NCI-H226 (cell line): Measurements from ENCODE around the gene SRP72.

Experiments used
- DNase-seq: peaks from one replicate; pipeline ENCODE4 v3.0.0-alpha.2; 2015

Gene SRP72

GRCh38 chr4:56465599-56466295 lies 1.7 kb upstream of the SRP72 start:
- DNase-seq, result peak; percentile 79

- DNase-seq, result peak; percentile 77
These were observed 1.1 kb upstream of the SRP72 start for GRCh38 chr4:56466296-56466761.

- no peak for DNase-seq
These were observed 520 bp upstream of the SRP72 start for GRCh38 chr4:56466910-56467283.

- peak; percentile 27 for DNase-seq
These were observed 643 bp downstream of the SRP72 start for GRCh38 chr4:56468097-56468422.

GRCh38 chr4:56469489-56470210 lies 2.2 kb downstream of the SRP72 start:
- DNase-seq, result no peak

- DNase-seq, result no peak
These were observed 8.5 kb downstream of the SRP72 start for GRCh38 chr4:56475917-56476316.

DNA sequence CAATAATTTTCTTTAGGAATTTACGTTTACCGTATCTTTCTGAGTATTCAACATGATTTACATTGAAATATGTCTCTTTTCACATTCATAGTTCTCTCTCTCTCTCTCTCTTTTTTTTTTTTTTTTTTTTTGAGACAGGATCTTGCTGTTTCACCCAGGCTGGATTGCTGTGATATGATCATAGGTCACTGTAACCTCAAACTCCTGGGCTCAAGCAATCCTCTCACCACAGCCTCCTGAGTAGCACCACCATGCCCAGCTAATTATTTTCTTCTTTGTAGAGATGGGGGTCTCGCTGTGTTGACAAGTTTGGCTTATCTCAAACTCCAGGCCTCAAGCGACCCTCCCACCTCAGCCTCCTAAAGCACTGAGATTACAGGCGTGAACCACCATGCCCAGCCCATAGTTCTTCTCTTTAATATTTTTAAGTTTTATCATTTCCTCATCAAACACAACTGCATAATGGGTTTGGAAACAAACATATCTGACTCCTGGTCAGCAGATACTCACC lies 9.8 kb downstream of the SRP72 start:
- no peak for DNase-seq

GRCh38 chr4:56480691-56481090 lies 13.3 kb downstream of the SRP72 start:
- DNase-seq, result no peak

GRCh38 chr4:56496241-56496640 lies 28.8 kb downstream of the SRP72 start:
- no peak for DNase-seq

GRCh38 chr4:56505269-56506130 lies 38.1 kb downstream of the SRP72 start, which contains the start of gene ARL9:
ARL9 (plus strand) TSS chr4:56505791; CDS start chr4:56505863, 72 bp downstream.
- peak; percentile 3 for DNase-seq

DNA sequence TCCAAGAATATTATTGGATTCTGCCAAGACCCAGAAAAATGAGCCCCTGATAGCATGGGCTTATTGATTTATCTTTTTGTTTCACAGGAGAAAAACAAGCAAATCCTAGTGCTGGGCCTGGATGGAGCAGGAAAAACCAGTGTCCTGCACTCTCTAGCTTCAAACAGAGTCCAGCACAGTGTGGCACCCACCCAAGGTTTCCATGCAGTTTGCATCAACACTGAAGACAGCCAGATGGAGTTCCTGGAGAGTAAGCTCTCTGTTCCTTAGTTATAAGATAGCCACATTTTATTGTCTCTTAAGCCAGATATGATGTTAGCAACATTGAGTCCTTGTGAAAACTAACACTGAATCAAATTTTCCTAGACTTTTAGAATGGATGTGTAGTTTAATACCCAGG lies 43.7 kb downstream of the SRP72 start:
- no peak for DNase-seq

DNA sequence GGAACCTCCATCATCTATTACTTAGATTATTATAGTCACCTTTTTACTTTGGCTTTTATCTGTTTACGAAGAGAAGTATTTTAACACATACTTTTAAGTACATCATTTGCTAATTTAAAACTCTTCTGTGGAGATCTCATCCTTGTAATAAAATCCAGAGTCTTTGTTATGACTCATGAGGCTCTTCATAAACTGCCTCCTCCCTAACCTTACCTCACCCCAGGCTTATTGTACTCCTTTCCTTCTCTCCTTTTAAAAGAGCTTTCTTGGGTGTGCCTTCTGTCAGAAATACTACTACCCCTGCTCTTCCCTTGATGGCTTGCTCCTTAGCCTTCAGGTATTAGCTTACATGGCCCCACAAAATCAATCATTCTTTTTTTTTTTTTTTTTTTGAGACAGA lies 44.7 kb downstream of the SRP72 start:
- peak; percentile 16 for DNase-seq

GRCh38 chr4:56513517-56513916 lies 46.1 kb downstream of the SRP72 start:
- DNase-seq, result no peak

DNA sequence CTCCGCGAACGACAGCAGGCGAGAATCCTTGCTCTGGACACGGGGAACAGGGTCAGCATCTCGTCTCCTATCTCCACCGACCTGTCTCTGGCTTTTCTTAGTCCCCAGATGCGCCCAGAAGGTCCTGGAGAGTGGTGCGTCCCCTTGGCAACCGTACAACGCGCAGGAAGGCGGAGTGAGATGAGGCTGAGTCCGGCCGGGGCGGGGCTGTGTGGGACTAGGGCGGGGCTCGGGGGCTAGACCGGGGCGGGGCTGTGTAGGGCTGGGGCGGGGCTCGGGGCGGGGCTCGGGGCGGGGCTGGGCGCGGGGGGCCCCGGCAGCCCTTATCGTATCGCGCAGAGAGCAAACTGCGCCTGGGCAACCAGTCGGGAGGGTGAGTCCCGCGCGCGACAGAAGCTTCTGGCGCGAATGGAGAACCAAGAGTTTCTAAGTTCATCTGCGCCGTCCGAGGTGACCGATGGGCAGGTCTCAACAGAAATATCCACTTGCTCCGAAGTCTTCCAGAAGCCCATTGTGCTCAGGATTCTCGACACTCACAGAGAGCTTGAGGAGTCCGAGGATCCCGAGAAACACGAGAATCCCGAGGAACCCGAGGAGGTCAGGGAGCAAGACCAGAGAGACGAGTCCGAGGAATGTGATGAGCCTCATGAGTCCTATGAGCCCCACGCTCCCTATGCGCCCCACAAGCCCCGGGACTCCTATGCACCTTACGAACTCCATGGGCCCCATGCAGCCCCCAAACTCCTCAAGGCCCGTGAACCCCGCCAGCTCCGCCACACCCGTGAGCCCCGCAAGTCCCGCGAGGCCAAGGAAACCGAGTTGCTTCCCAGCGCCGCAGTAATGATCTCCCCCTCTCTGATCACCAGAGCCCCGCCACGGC lies 63.1 kb downstream of the SRP72 start:
- DNase-seq, result peak; percentile 43

DNA sequence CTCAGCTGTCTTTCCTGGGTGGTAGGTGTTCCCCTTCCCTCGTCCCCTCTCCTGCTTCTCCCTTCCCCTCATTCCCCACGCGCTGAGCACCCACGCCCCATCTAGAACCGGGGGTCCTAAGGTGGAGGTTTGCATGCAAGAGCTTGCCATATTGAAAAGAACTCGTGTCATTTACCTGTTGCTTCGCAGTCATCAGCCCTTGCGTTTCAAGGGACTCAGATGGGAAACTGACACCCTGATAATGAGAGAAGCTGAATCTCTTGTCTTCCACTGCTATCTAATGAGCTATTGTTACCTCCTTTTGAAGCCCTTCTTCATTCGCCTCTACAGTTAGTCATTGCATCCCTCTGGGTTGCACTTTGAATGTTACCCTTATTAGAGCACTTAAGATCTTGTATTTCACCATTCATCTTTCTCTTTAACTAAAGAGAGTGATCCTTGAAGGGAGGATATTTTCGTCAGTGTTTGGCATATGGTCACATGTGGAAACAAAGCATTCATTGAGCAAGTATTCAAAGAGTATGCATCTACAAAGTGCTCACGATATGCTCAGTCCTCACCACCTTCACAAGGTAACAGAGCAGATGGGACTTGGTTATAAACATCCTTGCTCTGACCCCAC lies 63.8 kb downstream of the SRP72 start:
- no peak for DNase-seq

- peak; percentile 12 for DNase-seq
These were observed 64.4 kb downstream of the SRP72 start for GRCh38 chr4:56531823-56532222.

- no peak for DNase-seq
These were observed 64.8 kb downstream of the SRP72 start for GRCh38 chr4:56532239-56532638.

DNA sequence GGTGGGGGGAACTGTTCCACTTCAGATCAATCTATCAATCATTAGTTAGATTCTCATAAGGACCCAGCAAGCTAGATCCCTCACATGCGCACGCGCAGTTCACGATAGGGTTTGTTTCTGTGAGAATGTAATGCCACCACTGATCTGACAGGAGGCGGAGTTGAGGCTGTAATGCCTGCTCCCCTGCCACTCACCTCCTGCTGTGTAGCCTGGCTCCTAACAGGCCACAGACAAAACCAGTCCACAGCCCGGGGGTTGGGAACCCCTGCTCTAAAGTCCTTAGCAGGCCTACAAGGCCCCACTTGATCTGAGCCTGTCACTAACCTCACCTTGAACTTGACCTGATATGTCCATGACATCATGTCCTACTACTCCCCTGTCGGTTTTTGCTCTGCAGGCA lies 68.5 kb downstream of the SRP72 start:
- DNase-seq, result no peak

DNA sequence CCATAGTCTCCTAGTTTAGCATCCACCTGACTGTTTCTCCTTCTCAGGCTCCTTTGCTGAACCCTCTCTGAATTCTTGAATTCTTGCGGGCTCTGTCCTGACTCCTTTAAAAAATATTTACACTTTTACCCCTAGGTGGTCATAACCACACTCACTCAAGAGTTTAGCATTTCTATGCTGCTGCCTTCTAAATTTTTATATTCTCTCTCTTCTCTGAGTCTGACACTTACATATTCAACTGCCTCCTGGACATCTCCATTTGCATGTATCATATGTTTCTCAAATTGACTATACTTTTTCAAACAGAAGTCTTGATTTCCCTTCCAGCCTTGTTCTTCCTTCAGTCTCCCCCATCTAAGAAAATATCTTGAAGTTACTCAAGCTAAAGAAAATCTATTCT lies 69.7 kb downstream of the SRP72 start:
- no peak for DNase-seq

DNA sequence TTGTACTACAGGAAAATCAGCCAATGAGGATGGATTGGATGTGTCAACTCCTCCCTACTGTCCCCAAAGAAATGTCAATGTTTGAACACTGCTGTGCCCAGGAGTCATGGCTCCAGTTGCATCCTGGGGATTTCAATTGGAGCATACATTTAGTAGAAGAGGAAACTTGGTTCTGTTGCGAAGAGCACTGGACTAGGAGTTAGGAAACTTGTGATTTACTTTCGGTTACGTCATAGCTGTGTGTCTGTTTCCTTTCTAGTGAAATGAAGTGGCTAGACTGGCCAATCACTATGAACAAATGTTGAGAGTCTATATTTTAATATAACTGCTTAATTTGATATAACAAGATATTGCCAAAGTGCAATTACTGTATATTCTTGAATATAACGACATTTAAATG lies 73.4 kb downstream of the SRP72 start:
- DNase-seq, result no peak

DNA sequence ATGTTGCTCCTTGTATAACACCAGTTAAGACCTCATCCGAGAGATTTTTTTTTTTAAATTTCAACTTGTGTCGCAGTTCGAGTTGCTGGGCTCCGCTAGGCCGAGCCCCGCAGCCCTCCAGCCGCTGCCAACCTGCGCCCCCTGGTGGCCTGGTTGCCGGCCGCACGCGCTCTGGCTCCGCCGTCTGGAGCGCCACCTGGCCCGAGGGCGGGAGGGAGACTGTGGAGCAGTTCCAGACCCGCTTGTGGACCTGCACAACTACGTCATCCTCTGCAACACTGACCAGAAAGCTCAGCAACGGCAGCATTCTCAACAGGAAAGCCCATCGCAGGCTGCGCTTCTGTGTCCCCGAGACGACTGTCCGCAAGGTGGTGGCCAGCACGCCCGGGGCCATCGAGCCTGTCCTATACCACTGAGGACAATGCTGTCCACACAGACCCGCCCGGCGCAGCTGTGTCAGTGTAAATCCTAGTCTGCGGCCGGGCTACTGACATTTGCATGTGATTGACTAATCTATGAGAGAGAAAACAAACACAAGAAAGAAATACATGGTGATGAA lies 77.2 kb downstream of the SRP72 start:
- peak; percentile 70 for DNase-seq

- DNase-seq, result no peak
These were observed 83.2 kb downstream of the SRP72 start for GRCh38 chr4:56550642-56551041.
